Right lobe of liver (tissue), 4 donors: ENCODE data around the gene ZKSCAN3.

Experiments
- POLR2A ChIP-seq: fragments of 450-650 bp; IDR thresholded peaks from one replicate; pipeline ENCODE4 v1.6.1; 2017; ENCODE audit warnings: antibody characterized with exemption, mild to moderate bottlenecking
- TF ChIP-seq, protein P1 (sequence below), 4 donors: fragments of 200-600 bp in 3 of 4; fragments of 450-650 bp in 1 of 4; IDR thresholded peaks; one replicate each; pipeline versions ENCODE4 v1.5.1 to v1.8.0; 2016 to 2022; ENCODE audit warnings: antibody characterized with exemption in 4 of 4, mild to moderate bottlenecking in 2 of 4
- donor health status: DM: no; HTN: no; CAD: no.
- donor health status: DM: no; HTN: no; CAD: no.
- donor health status: DM: no; HTN: yes; CAD: no.

DNA sequence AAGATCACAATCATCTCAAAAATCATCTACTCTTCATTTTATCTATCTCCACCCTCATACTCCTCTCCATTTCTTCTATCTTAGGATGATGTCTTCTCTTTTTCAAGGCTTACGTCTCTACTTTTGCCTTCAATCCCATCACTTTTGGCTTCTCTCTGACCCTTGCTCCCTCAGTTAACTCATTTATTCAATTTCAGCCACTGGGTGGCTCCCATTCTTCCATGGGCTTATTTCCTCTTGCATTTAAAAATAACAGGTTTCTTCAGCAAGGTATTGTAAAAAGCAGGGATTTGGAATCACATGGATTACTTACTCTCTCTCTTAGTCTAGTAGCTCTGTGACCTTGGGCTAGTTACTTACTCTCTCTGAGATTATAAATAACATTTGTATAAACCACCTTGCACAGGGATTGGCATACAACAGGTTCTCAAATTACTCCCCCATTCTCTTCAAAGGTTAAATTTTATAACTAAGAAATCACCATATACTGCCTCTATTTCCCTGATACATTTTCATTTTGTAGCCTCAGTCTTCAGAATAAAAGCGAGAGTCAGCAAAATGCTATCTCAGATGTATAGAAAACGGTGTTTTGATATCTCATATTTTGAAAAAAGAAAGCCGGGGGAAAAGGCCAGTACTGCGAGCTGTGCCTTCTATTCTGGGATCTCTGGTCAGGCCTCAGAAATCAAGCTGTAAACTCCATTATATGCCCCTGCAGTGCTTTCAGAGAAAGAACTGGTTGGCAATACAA, 44.3 kb downstream of the ZKSCAN3 start:
- TF ChIP-seq, protein P1, sequence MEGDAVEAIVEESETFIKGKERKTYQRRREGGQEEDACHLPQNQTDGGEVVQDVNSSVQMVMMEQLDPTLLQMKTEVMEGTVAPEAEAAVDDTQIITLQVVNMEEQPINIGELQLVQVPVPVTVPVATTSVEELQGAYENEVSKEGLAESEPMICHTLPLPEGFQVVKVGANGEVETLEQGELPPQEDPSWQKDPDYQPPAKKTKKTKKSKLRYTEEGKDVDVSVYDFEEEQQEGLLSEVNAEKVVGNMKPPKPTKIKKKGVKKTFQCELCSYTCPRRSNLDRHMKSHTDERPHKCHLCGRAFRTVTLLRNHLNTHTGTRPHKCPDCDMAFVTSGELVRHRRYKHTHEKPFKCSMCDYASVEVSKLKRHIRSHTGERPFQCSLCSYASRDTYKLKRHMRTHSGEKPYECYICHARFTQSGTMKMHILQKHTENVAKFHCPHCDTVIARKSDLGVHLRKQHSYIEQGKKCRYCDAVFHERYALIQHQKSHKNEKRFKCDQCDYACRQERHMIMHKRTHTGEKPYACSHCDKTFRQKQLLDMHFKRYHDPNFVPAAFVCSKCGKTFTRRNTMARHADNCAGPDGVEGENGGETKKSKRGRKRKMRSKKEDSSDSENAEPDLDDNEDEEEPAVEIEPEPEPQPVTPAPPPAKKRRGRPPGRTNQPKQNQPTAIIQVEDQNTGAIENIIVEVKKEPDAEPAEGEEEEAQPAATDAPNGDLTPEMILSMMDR (IDR thresholded peaks at IDR 0.05), result peak; percentile 17 to 38 (median 28)
- TF ChIP-seq POLR2A, result no peak
